ENCODE results near the gene EDAR. TPM values are rescaled to one million over a fixed set of nuclear protein-coding genes. Genes with fewer than 3 reads are reported as not detected.

Gene EDAR
- total RNA-seq, 2 donors from 2014 or later, result not detected

DNA sequence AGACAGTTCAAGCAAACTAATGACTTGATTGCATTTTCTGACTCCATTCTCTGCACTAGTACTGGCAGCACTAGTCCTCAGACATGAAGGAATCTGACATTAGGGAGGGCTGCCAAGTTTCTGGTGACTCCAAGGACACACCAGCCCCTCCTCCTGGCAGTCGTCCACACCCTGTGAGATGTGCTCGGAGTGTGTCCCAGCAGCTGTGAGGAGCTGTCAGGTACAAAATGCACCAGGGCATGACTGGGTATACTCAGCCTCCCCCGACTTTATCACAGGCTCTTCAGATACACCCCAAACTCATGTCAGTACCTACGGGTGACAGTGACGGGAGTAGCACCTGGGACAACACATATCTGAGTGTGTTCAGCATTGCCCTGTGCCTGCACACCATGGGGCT, 43.1 kb downstream of the EDAR start:
- Histone ChIP-seq H3K36me3 (no peaks in the 10 kb centered on the region), H3K4me3 (no peak overlapping the region), H3K27me3 (replicated peaks; ENCODE audit: insufficient read depth) (no peaks in the 10 kb centered on the region), H3K9me3 (no peaks in the 10 kb centered on the region), H3K27ac (no peak overlapping the region), H3K4me1 (ENCODE audit: control insufficient read depth in 1 of 2, low read depth in 2 of 2) (peaks cover 3 to 12% of the 10 kb centered on the region in 2 donors)
- ATAC-seq (ENCODE audit: insufficient number of reproducible peaks, low FRiP score, low read depth) (no peak), DNase-seq (ENCODE audit: low spot score) (no peak)
- TF ChIP-seq, protein P1, sequence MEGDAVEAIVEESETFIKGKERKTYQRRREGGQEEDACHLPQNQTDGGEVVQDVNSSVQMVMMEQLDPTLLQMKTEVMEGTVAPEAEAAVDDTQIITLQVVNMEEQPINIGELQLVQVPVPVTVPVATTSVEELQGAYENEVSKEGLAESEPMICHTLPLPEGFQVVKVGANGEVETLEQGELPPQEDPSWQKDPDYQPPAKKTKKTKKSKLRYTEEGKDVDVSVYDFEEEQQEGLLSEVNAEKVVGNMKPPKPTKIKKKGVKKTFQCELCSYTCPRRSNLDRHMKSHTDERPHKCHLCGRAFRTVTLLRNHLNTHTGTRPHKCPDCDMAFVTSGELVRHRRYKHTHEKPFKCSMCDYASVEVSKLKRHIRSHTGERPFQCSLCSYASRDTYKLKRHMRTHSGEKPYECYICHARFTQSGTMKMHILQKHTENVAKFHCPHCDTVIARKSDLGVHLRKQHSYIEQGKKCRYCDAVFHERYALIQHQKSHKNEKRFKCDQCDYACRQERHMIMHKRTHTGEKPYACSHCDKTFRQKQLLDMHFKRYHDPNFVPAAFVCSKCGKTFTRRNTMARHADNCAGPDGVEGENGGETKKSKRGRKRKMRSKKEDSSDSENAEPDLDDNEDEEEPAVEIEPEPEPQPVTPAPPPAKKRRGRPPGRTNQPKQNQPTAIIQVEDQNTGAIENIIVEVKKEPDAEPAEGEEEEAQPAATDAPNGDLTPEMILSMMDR (IDR thresholded peaks at IDR 0.05), result no peak

DNA sequence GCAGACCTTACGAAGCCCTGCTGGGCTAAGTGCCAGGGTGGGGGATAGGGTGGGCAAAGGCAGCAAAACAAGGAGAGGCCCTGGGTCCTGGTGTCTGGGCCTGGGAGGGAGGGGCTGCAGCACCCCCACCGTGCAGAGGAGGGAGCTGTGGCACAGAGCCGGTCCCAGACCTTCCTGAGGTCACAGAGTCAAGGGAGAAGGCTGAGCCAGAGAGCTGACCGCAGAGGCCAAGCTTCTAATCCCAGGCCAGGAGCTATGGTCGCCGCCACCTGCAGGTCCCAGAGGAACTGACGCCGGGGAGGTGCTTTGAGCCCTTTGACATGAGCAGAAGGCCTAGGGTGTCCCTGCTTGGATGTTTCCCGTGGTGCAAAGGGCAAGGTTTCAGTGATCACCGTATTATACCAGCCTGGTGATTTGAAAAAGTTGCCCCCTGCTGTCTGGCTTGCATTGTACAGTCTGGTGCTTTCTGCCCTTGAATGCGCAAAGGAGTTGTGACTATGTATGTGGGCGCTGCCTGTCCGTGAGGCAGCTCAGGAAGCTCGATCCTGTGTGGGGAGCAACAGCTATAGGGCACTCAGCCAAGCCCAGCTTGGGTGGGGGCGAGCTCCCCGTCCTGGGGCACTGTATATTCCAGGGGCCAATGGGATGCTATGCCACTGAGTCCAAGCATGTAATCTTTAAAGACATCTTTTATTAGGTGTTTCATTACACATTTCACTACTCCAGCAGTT, 44.3 kb downstream of the EDAR start:
- TF ChIP-seq, protein P1 (IDR thresholded peaks at IDR 0.05), result no peak
- DNase-seq (ENCODE audit: low spot score), result no peak
- no peak for ATAC-seq (ENCODE audit: insufficient number of reproducible peaks, low FRiP score, low read depth)

DNA sequence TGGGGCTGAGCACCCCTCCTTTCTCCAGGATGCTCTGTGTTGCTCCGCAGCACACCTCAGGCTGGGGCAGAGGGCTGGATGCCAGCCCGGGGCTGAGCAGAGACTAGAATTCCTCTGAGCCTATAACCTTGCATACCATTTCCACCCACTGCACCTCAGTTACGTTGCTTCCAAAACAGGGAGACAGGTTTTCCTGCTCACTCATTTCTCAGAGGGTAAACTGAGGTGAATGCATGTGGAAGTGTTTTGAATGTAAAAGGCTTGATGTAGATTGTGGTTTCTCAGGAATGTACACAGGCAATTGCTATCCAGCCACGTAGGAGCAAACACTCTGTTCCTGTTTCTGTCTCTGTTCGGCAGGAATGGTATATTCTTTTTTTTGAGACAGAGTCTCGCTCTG, 45.3 kb downstream of the EDAR start:
- Histone ChIP-seq H3K27me3 (replicated peaks; ENCODE audit: insufficient read depth) (no peaks in the 10 kb centered on the region), H3K4me1 (ENCODE audit: control insufficient read depth in 1 of 2, low read depth in 2 of 2) (peaks cover 3 to 12% of the 10 kb centered on the region in 2 donors), H3K27ac (no peak overlapping the region), H3K9me3 (no peaks in the 10 kb centered on the region), H3K4me3 (no peak overlapping the region), H3K36me3 (no peaks in the 10 kb centered on the region)
- DNase-seq (ENCODE audit: low spot score) (no peak), ATAC-seq (ENCODE audit: insufficient number of reproducible peaks, low FRiP score, low read depth) (no peak)
- TF ChIP-seq, protein P1 (IDR thresholded peaks at IDR 0.05), result no peak

More for the DNA sequence above, 44.3 kb downstream of the EDAR start:
- no peaks in the 10 kb centered on the region for H3K36me3 ChIP-seq
- no peak overlapping the region for H3K4me3 ChIP-seq
- peaks cover 3 to 12% of the 10 kb centered on the region in 2 donors for H3K4me1 ChIP-seq (ENCODE audit: control insufficient read depth in 1 of 2, low read depth in 2 of 2)
- H3K9me3 ChIP-seq, result no peaks in the 10 kb centered on the region
- H3K27ac ChIP-seq, result no peak overlapping the region
- no peaks in the 10 kb centered on the region for H3K27me3 ChIP-seq (replicated peaks; ENCODE audit: insufficient read depth)

DNA sequence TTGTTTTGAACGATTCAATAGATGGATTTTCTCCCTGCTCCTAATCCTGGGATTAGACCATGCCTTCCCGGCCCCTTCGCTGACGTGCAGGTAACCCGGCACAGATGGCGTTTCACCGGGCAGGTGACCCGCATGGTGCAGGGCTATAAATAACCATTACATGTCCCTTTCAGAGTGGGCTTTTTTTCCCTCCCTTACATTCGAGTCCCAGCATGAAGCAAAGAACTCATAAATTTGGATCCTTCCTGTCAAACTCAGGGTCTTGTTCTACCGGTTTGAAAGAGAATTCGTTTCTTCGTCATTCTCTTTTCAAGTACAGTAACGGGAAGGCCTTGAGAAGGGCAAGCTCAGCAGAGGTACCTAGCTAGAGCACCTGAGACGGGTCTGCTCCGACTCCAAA, 46.1 kb downstream of the EDAR start:
- ATAC-seq (ENCODE audit: insufficient number of reproducible peaks, low FRiP score, low read depth) (no peak), DNase-seq (ENCODE audit: low spot score) (no peak)
- no peaks in the 10 kb centered on the region for H3K27me3 ChIP-seq (replicated peaks; ENCODE audit: insufficient read depth)
- TF ChIP-seq, protein P1 (IDR thresholded peaks at IDR 0.05), result no peak
- H3K9me3 ChIP-seq, result no peaks in the 10 kb centered on the region
- no peaks in the 10 kb centered on the region for H3K36me3 ChIP-seq
- peaks cover 3 to 12% of the 10 kb centered on the region in 2 donors for H3K4me1 ChIP-seq (ENCODE audit: control insufficient read depth in 1 of 2, low read depth in 2 of 2)
- no peak overlapping the region for H3K27ac ChIP-seq
- H3K4me3 ChIP-seq, result no peak overlapping the region

DNA sequence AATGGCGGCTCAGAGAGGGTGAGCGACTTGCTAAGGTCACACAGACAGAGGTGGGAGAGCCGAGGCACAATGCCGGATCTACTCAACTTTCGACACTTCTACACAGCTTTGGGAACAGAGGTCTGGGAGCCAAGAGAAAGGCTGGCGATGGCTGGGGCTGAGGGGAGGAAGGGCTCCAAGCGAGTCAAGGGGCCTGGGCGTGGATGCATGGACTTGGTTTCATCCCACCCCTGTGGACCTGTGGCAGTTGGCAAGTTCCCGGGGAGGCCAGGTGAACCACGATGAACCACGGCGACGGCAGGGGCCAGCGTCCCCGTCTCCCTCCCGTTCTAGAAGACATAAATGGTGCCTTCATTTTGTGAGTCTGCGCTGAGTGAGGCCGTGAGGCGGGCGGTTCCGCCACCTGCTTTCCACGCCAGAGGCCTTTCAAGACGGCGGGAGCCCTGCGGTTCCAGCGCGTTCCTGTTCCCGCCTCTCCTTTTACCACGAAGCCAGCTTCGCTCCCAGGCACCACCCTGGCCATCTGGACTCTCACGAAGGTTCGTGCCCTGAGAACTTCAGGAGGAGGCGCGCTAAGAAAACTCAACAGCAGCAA, 46.7 kb downstream of the EDAR start:
- H3K27ac ChIP-seq, result no peak overlapping the region
- TF ChIP-seq, protein P1 (IDR thresholded peaks at IDR 0.05), result no peak
- DNase-seq (ENCODE audit: low spot score) (no peak), ATAC-seq (ENCODE audit: insufficient number of reproducible peaks, low FRiP score, low read depth) (no peak)
- H3K4me1 ChIP-seq (ENCODE audit: control insufficient read depth in 1 of 2, low read depth in 2 of 2), result peaks cover 3 to 12% of the 10 kb centered on the region in 2 donors
- H3K9me3 ChIP-seq, result no peaks in the 10 kb centered on the region
- no peak overlapping the region for H3K4me3 ChIP-seq
- no peaks in the 10 kb centered on the region for H3K36me3 ChIP-seq
- no peaks in the 10 kb centered on the region for H3K27me3 ChIP-seq (replicated peaks; ENCODE audit: insufficient read depth)

All from thoracic aorta (tissue), 2 donors.